Left renal pelvis (tissue), 4 donors: ENCODE measurements around the gene UBE2L6. TPM values are rescaled to one million over a fixed set of nuclear protein-coding genes. Genes with fewer than 3 reads are reported as not detected.

Experiments used
- DNase-seq, 4 donors: peaks; one replicate each; pipeline ENCODE4 v3.0.0-alpha.2; 2013; ENCODE audit warnings: low read depth in 4 of 4, low spot score in 3 of 4
- polyA plus RNA-seq, 4 donors: library from polyadenylated mRNA; unstranded; fragments of 120-200 nt; gene quantifications; one replicate each; pipeline ENCODE4 v1.2.1, GENCODE V29; 2013; ENCODE audit not compliant: insufficient read length in 4 of 4

UBE2L6 gene
- polyA plus RNA-seq, result 10 to 100 TPM; 36.5 to 46.7 (median 42.3) TPM

- DNase-seq, result peak in 3 of 4 donors; percentile 25 to 66 (median 50)
These were observed at the start of gene UBE2L6 for GRCh38 chr11:57567515-57568329. TSS of gene UBE2L6 (minus strand) at chr11:57567672. CDS start at chr11:57567611, 61 bp downstream.

DNA sequence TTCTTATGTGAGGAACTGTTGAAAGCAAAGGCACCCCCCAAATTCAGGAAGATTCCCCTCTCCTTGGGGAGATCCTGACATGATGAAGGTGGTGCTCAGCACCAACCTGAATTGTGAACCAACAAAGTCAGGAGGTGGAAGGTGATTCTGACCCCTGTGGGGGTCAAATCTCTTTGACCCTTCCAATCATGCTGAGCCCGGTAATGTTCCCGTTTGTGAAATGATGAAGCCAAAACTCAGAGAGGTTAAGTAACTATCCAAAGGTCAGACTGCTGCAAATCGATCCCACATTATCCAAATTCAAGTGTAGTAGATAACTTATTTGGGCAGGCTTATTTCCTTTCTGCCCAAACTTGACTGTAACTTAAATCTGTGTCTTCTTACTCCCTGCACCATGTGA is 49.1 kb upstream of the UBE2L6 start:
- DNase-seq, result no peak

GRCh38 chr11:57615308-57615707 is 47.8 kb upstream of the UBE2L6 start:
- DNase-seq, result no peak

DNA sequence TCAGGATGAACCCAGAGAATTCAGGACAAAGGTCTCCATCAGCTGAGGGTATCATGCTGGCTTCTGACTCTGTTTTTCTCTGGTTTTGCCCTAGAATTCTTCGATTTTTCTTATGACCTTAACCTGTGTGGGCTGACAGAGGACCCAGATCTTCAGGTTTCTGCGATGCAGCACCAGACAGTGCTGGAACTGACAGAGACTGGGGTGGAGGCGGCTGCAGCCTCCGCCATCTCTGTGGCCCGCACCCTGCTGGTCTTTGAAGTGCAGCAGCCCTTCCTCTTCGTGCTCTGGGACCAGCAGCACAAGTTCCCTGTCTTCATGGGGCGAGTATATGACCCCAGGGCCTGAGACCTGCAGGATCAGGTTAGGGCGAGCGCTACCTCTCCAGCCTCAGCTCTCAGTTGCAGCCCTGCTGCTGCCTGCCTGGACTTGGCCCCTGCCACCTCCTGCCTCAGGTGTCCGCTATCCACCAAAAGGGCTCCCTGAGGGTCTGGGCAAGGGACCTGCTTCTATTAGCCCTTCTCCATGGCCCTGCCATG is 46.8 kb upstream of the UBE2L6 start:
- DNase-seq, result no peak

DNA sequence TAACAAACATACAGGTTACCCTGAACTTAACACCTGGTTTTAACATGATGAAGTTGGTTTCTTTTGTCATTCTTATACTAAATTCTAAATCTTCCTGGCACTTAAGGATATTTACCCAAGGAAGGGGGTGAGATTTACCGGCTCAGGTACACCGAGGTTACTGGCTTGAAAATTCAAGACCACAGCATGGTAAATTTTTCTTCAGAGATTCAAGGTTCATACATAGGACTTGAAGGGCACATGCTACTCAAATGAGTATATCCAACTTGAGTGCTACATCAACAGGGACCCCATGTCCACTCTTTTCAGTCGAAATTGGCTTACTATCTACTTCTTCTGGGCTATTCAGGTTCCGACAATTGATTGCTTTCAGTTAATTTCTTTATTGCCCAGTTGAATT is 42.7 kb upstream of the UBE2L6 start:
- no peak for DNase-seq

GRCh38 chr11:57605028-57605420 is 37.6 kb upstream of the UBE2L6 start:
- DNase-seq, result no peak

DNA sequence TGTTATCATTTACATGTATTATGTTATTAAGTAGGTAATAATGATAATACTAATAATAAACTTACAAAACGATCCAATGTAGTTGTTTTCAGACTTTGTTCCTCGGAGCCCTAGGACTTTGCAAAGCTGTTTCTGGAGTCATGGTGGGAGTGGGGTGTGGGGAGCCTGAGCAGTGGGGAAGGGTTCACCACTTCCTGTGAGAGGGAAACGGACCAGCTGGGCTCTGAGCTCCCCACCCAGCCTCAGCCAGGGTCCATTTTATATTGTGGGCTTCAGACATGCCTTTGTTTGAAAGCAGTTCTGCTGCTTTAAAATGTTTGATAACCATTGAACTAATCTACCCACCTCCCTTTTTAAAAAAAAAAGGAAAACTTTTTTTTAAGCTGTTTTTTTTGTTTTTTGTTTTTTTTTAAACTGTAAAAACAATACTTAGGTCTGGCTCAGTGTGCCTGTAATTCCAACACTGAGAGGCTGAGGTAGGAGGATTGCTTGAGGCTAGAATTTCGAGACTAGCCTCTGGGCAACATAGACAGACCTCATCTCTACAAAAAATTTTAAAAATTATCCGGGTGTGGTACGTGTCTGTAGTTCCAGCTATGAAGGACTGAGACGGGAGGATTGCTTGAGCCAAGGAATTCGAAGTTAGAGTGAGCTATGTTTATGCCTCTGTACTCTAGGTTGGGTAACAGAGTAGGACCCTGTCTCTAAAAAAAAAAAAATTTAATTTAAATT is 37.0 kb upstream of the UBE2L6 start:
- no peak for DNase-seq

DNA sequence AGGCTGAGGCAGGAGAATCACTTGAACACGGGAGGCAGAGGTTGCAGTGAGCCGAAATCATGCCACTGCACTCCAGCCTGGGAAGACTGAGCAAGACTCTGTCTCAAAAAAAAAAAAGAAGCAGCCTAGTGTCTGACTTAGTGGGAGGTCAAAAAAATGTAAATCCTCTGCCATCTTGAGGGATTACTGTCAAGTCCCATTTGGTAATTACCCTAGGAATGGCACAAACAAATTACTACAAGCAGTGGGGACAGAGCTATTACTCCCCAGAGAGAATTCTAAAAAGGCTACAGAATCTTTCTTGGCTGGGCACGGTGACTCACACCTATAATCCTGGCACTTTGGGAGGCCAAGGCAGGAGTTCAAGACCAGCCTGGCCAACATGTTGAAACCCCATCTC is 33.8 kb upstream of the UBE2L6 start:
- DNase-seq, result no peak

DNA sequence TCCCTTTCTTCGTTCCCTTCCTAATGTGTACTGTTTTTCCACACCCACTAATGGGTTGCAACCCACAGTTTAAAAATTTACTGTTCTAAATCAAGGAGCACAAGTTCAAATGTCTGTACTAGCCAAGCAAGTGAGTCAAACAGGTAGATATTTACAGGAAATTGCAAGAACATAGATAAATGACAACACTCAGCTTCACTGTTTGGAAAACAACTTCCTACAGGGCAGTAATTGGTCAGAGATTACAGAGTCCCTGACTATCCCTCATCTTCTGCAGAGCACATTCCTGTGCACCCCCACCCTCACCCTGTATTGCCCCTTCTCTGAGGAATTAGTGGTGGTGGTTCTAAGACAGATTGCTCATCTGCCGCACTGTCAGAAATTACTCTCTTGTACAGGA is 31.9 kb upstream of the UBE2L6 start:
- no peak for DNase-seq

DNA sequence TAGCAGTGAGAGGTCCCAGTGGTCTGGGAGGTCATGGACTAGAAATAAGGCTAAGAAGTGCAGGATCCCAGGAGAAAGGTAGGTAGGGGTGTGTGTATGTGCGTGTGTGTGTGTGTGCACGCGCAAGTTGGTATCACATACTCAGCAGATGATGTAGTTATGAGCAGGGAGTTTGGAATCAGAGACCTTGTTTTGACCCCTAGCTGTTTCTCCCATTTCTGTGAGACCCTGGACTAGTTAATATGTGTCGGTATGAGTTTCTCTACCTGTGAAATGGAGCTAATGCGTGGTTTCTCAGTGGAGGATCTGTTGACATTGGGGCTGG is 31.3 kb upstream of the UBE2L6 start:
- peak in 1 of 4 donors; percentile 19 for DNase-seq

DNA sequence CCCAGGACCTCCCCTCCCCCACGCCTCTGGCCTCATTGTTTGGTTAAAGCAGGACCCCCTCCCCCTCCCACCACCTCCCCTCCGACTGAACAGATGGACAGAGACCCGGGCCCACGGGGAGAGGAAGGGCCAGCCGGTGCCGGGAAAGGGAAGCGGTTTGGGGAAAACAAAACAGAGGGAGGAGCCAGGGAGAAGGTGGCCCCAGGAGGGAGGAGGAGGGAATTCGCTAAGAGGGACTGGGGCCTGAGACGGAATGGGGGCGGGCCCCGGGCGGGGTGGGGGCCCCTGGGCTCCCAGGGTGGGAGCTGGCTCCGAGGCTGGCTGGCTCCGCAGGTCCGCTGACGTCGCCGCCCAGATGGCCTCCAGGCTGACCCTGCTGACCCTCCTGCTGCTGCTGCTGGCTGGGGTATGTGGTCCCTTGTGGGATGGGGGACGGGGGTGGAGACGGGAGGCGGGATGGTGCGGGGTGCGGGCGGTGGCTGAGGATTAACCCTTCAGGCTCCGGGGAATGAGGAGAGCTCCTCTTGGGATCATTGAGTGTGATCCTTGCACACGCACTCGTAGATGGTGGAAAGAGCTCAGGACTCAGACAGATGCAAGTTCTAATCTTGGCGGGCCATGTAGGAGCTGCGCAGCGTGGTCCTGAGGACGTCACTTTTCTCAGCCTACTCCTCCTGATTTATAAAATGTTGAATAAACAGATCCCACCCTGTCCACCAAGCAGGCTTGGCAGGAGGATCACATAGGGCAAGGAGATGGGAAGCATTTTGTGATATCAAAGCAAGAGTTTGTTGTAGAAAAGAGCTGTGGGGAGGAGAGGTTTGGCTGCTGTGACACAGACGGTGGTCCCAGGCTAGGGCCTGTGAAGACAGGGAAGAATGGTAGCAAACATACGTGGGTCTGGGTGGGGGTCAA is 30.7 kb upstream of the UBE2L6 start:
- DNase-seq, result peak; percentile 54 to 71 (median 67)

GRCh38 chr11:57597461-57597915 is 30.0 kb upstream of the UBE2L6 start, which contains the start of gene SERPING1:
TSS of gene SERPING1 (plus strand) at chr11:57597685. CDS start at chr11:57598271, 586 bp downstream.
- DNase-seq, result peak in 2 of 4 donors; percentile 29 to 31

DNA sequence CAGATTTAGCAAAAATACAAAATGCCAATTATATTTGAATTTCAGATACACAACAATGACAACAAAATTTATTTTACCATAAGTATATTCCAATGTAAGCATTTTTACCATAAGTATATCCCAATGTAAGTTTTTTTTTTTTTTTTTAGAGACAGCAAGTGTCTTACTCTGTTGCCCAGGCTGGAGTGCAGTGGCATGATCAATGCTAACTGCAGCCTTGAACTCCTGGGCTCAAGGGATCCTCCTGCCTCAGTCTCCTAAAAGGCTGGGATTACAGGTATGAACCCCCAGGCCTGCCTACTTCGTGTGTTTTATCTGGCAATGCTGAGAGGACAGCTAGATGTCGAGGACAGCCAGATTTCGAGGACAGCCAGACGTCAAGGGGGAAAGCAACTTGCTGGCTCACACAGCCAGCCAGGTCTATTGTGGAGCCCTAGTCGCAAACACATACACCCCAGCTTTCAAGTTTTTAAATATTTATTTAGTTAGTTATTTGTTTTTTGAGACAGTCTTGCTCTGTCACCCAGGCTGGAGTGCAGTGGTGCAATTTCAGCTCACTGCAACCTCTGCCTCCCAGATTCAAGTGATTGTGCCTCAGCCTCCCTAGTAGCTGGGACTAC is 28.9 kb upstream of the UBE2L6 start:
- DNase-seq, result no peak

DNA sequence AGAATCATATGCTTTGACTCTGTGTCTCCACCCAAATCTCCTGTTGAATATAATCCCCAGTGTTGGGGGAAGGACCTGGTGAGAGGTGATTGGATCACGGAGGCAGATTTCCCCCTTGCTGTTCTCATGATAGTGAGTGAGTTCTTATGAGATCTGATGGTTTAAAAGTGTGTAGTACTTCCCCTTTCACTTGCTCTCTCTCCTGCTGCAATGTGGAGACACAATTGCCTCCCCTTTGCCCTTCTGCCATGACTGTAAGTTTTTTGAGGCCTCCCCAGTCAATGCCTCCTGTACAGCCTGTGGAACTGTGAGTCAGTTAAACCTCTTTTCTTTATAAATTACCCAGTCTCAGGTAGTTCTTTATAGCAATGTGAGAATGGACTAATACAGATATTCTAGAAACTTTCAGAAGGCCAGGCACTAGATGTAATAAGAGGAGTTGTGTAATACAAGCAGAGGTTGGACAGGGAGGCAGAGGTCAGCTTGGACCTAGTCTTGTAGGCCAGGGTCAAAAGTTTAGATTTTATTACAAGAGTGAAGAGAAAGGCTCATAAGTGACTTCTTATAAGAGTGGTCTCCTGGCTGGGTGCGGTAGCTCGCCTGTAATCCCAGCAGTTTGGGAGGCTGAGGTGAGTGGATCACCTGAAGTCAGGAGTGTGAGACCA is 20.7 kb upstream of the UBE2L6 start:
- no peak for DNase-seq

- no peak for DNase-seq
These were observed 19.3 kb upstream of the UBE2L6 start for GRCh38 chr11:57586711-57587245.

DNA sequence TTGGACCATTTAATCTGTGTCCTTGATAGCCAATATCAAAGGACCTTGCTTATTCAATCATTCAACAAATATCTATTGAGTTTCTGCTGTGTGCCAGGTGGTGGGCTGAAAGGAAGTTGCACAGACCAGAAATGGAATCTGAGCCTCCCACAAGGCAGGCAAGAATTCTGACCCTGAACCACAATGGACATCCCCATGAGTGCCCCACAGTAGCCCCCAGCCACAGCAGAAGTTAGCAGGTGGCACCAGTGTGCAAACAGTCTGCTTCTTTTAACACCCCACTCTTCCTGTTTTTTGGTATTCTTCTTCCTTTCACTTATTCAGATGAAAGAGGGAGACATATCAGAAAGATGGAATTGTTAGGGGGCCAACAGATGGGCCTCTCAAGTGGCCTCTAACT is 17.8 kb upstream of the UBE2L6 start:
- DNase-seq, result no peak

GRCh38 chr11:57584341-57584740 is 16.9 kb upstream of the UBE2L6 start:
- DNase-seq, result no peak

DNA sequence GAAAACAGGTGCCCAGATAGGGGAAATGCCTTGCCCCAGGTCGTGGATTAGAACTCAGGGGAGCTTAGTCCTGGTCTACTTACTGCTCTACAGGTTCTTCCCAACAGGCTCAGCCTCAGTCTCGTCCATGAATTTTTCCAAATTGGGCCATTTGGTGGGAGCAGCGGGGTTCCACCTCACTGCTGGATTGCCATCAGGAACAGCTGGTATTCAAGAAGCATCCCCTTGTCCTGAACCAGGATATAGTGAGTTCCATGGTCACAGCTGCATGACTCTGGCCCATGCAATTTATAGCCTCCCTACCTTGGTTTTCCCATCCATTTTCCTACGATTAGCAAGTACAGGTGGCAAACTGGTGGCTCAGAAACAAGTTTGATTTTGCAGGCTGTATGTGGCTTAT is 6.6 kb upstream of the UBE2L6 start:
- DNase-seq, result no peak

DNA sequence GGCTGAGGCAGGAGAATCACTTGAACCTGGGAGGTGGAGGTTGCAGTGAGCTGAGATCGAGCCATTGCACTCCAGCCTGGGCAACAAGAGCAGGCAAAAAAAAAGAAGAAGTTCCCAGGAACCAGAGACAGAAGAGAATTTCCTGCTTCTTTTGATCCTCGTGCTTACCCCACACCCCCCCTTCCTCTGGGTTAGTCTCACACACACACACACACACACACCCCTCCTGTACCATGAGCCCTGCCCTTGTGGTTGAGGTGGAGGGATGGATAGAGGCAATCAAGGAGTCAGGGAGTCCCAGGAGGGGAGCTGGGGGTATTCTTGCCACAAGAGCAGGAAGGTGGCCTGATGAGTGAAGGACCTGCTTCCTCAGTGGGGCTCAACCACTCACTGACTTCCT is 4.1 kb upstream of the UBE2L6 start:
- DNase-seq, result no peak
